SKM-1 (cell line): ENCODE measurements around the gene EVL.
"Not testable (repeated sequence)": the region's sequence is repeated elsewhere in the genome, so short reads cannot be mapped to it uniquely, and the experiment has no call there.

Source experiments
- DNase-seq: peaks from one replicate; lab custom pipeline; 2025; ENCODE audit not compliant: unreplicated experiment; lab: John Stamatoyannopoulos, UW

The EVL gene

DNA sequence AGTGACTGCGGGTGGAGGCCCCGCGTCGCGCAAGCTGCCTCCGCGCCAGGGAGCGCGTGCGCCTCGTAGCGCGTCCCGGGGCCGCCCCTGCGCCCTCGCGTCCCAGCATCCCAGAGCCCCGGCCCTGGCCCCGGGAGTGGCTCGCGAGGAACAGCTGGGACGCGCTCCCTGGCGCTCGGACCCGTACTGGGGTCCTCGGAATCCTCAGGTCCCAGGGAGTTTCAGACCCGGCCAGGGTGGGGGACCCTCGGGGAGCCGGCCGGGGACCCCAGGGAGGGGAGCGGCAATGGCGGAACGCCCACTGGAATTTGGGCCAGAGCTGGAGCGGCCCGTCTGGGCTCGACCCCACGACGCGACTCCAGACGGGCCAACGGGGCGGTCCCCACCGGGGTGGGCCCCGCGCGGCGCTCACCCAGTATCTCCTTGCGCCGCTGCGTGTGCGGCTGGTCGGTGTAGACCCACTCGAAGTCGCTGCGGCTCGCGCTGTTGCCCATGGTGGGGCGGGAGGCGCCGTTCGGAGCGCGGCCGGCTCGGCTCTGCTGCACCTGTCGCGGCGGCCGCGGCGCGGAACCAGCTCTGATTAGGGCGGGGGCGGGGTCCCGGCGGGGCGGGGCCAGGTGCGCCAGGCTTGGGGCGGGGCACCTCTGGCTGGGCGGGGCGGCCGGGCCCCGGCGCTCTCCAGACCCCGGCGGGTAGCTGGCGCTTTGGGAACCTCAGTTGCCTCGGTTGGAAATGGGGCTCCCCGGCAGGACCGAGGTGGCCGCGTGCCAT, 94.1 kb downstream of the EVL start, which contains the start of gene DEGS2:
TSS of gene DEGS2 (minus strand) at position 552 of the 771 bp plus-strand sequence. CDS start at position 494, 58 bp downstream.
- DNase-seq = no peak

DNA sequence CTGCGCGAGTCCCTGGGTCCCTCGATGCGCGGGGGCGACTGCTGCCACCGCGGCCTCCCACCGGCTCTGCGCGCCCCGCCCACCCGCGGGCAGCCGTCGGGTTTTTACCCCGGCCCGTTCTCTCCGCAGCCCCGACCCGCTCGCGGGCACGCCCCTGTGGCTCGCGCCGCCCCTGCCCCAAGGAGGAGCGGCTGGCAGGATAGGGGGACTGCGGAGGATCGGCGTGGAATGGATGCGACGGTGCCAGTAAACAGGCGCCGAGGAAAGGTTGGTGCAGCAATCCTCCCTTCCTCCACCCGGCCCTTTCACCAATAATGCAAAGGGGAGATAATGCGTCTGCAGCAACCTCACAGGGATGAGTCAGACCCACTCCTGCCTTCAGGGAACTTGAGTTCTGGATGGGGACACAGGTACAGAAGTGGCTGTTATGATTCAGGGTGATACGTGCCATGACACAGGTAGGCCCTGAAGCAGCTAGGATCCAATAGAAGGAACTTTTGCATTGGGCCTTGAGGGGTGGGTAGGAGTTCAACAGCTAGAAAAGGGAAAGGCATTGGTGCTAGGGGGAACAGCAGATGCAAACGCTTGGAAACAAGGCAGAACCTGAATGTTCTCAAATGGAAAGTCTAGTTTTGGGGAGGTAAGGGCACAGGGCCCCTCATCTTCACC, 94.8 kb downstream of the EVL start:
- DNase-seq = no peak

DNA sequence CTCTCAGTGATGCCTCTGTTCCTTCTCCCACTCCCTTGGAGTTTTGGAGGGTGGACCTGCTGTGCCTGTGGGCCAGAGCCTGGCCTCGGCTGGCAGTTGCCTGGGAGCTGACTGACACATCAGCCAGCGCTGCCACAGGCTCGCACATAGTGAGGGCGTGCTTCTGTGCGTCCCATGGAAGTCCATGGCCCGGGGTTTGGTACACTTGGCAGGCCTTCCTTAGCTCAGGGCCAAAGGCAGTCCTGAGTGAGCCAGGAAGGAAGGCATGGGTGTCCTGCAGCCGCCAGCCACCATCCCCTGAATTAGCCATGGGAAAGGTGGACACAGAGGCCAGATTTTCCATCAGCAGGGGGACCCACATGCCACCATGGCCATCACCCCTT, 95.3 kb downstream of the EVL start:
- no peak for DNase-seq

DNA sequence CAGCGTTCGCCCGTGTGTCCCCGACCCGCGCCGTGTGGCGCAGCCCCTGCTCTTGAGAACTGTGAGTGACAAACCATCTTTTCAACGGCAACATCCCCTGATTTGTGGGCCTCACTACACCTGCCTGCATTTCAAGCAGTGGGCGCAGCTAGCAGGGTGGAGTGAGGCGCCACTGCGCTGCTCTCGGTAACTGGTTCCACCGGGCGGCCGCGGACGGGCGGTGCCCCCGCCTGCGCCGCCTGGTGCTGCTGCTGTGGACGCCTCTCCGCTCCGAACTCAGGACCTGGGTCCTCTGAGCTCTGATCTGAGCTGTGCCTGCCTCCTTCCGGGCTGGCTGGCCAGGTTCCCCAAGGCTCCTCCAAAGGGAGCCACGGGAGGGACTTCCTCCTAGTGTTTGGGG, 100.2 kb downstream of the EVL start:
- no peak for DNase-seq

DNA sequence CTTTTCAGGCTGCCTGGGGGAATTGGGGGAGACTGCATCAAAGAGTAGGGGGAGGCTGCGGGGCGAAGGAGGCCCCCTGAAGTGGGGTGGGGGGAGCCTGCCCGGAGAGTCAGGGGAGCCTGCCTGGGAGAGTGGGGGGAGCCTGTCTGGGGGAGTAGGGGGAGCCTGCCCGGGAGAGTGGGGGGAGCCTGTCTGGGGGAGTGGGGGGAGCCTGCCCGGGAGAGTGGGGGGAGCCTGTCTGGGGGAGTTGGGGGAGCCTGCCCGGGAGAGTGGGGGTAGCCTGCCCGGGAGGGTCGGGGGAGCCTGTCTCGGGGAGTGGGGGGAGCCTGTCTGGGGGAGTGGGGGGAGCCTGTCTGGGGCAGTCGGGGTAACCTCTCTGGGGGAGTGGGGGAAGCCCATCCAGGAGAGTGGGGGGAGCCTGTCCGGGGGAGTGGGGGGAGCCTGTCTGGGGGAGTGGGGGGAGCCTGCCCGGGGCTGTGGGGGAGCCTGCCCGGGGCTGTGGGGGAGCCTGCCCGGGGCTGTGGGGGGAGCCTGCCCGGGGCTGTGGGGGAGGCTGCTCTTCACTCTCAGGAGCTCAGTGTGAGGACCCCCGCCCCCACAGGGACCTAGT, 100.7 kb downstream of the EVL start:
- no peak for DNase-seq

DNA sequence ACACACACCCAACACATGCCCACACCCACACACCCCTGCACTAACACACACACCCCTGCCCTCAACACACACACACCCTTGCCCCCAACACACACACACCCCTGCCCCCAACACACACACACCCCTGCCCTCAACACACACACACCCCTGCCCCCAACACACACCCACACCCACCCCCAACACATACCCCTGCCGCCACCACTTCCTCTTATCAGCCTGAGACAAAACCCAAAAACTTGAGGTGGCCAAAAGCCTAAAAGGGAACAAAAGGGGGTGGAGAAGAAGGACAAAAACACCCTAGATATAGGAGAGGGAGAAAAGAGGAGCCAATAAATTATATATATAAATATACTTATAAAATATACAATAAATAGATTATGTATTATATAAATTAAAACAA, 103.3 kb downstream of the EVL start:
- DNase-seq = peak; percentile 9

DNA sequence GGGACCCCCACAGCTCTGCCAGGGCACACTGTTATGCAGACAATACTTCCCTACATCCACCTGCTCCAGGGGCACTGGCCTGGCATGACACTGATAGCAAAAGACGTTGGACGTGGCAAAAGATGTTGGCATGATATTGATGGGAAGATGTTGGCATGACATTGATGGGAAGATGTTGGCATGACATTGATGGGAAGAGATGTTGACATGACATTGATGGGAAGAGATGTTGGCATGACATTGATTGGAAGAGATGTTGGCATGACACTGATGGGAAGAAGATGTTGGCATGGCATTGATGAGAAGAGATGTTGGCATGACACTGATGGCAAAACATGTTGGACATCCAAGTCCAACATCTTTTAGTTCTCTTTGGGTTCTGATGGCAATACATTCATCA, 105.7 kb downstream of the EVL start:
- no peak for DNase-seq

DNA sequence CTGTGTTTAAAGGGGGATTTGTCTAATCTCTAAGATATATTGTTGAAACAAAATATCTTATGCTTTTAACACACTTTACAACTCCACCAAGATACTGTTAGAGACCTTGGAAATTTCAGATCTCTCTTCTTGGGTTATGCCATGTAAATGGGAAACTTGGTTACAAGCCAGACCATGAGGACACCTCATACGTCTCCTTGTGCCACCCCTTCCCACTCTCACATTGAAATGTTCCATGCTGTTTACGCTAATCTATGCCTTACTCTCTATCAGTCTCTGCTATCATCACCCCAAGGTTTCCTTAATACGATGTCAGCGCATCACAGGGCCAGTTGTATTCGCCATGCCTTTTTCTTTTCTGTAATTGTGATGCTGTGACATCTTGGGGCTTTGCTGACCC, 107.6 kb downstream of the EVL start:
- DNase-seq = no peak

DNA sequence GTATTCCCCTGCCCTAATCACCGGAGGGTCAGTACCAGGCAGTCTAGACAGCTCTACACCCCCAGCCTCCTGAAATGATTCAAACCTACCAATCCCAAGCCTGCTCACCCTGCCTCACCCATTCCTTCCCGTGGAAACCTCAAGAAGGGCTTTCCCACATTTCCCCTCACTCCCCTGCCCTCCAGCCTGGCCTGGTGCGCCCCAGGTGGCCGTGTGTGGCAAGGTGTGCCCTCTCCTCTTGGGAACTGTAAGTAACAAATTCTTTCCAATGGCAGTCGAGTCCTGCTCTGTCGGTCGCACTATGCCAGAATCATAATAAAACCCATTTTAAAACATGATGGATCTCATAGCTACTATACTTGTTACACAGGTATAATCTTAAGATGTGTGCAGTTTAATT, 108.1 kb downstream of the EVL start:
- DNase-seq = no peak

DNA sequence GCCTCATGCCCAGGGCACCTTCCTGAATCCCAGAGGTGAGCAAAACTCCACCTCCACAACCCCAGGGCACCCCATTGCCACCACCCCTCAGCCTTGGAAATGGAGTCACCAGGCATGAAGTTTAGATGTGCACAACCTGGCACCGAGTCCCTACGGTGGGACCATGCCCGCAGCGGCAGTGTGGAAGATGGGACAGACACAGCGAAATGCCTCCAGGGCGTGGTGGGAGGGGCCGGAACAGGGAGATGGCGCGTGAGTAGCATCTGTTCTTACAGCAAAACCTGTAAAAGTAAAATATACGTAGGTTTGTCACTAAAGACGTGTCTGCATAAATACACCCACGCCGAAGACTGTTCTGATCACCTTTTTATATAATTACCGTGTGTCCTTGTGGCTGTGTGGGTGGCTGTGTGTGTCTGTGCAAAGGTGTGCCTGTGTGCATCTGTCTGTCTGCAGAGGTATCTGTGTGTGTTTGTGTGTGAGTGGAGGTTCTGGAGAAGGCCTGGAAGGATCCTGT, 111.6 kb downstream of the EVL start:
- DNase-seq = no peak

DNA sequence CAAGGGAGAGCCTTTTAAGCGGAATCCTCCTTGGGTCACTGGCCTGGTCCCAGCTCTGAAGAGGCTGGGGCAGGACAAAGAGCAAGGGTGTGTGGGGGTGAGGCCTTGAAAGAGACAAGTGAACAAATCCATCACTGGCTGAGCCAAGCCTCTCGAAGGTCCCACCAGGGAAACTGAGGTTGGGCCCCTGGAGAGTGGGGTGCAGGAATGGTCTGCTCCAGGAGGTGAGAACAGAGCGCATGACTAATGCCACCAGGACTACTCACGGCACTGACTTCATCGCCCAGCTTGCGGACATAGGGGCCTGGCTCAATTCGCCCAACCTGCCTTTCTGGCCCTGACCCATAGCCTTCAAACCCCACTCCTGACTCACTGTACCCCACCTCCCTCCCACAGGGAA, 113.5 kb downstream of the EVL start:
- no peak for DNase-seq

DNA sequence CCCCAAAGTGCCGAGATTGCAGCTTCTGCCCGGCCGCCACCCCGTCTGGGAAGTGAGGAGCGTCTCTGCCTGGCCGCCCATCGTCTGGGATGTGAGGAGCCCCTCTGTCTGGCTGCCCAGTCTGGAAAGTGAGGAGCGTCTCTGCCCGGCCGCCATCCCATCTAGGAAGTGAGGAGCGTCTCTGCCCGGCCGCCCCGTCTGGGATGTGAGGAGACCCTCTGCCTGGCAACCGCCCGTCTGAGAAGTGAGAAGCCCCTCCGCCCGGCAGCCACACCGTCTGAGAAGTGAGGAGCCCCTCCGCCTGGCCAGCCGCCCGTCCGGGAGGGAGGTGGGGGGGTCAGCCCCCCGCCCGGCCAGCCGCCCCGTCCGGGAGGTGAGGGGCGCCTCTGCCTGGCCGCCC, 115.4 kb downstream of the EVL start:
- DNase-seq = not testable (repeated sequence)

DNA sequence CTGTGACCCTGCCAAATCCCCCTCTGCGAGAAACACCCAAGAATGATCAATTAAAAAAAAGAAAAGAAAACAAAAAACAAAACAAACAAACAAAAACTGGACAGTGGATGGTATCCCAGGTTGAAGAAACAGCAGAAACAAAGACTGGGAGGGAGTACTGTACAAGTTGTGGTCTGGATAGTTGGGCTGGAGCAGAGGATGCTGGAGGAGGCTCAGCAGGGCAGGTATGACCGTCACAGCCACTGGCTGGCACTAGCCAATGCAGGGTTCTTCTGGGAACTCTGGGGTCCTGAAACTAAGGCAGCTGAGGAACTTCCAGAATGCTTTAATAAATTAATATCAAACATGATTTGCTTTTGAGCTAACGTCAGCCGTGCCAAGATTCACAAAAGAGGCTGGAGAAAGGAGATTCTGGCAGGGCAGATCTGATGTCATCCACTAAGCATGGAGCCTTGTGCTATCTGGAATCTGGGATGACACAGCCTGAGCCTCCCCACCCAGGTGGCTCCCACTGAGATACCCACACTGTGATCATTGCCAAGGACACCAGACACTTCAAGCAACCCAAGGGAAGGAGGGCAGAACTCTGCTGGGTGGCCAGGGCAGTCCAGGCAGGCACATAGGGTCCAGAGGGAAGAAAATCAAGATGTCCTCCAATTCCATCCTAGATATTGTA, 116.8 kb downstream of the EVL start:
- not testable (repeated sequence) for DNase-seq

DNA sequence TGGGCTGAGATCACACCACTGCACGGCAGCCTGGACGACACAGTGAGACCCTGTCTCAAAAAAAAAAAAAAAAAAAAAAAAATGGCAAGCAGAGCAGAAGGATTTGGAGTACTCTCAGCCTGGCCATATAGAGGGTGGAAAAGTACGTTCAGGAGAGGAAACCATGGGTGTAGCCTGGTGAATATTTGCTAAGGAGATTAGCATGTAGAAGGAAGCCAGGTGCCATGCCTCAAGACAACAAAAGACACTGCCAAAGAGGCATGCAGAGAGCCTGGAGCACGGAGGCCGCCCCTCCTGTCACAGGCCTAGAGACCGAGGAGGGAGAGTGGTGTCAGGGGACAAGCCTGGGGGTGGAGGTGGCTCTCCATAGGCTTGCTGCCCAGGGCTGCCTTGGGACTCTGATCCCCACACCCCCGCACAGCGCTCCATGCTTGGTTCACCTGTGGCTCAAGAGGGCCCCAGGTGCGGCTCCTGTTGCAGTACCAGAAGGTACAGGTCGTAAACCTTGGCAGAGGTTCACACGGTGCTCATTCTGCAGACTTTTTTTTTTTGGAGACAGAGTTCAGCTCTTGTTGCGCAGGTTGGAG, 122.1 kb downstream of the EVL start:
- DNase-seq = no peak

DNA sequence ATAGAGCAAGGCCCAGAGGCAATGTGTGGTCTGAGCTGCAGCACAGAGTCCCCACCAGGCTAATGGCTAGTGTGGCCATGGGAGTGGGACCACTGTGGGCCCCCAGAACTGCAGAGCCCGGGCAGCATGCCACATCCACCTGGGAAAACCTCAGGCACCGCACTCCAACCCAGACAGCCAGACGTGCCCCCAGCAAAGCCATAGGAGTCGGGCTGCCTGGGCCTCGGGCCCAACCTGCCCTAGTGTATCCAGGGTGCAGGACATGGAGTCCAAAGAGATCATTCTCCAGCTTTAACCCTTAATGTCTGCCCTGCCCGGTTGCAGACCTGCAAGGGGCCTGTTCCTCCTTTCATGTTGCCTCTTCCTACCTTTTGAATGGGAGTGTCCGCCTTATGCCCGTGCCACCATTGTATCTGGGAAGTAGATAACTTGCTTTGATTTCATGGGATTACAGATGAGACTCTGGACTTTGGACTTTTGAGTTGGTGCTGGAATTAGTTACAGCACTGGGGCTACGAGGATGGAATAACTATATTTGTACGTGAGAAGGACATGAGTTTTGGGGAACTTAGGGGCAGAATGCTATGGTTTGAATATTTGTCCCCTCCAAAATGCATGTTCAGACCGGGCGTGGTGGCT, 123.3 kb downstream of the EVL start:
- DNase-seq = no peak

DNA sequence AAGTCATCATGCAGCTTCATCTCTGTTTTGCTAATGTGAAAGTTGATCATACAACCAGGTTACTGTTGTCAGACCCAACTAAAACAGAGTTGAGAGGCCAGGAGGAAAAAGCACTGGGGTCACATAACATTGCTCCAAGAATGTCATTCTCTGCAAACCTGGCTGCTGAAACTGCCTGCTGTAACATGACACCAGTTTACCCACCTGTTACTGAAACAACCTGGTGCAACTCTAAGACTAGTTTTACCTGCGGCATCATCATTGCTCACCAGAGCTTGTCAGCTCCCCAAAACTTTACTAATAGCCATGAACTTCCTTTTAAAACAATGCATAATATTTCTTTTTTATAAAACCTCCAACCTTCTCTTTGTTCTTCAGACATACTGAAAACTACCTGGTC, 124.9 kb downstream of the EVL start:
- DNase-seq = no peak

DNA sequence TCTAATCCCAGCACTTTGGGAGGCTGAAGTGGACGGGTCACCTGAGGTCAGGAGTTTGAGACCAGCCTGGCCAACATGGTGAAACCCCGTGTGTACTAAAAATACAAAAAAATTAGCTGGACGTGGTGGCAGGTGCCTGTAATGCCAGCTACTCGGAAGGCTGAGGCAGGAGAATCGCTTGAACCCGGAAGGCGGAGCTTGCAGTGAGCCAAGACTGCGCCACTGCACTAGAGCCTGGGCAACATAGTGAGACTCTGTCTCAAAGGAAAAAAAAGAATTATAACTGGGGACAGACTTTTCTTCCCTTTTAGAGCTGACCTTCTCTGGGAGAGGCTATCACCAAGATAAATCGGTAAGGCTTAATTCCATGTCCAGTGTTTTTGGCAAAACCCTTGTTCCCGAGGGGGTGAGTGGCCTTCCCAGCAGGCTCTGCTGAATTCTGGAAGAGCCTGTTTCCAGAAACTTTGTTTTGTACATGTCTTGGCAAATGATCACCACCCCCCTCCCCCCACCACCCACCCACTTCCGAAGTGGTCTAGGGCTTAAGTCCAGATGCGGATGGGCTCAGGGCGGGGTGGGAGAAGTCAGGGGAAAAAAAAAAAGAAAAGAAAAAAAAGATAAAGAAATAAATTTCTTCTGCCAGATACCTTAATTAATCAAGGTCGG, 126.5 kb downstream of the EVL start:
- DNase-seq = no peak

DNA sequence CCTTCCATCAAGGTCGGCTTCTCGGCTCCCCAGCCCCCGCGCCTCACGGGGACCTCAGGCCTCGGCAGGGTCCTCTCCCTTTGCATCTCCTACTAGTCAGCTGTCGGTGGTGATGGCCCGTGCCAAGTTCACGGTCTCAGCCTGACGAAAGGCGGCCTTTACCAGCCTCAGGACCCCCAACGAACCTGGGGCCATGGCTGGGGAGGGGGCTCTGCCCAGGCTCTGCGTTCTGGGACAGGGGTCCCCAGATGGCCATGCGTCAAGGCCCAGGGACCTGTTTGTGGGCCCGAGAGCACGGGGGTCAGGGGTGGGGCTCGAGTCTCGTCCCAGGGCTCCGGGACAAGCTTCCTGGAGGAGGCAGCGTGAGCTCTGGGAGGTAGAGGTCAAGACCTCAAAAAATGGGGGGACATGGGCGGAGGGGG, 127.0 kb downstream of the EVL start:
- no peak for DNase-seq

DNA sequence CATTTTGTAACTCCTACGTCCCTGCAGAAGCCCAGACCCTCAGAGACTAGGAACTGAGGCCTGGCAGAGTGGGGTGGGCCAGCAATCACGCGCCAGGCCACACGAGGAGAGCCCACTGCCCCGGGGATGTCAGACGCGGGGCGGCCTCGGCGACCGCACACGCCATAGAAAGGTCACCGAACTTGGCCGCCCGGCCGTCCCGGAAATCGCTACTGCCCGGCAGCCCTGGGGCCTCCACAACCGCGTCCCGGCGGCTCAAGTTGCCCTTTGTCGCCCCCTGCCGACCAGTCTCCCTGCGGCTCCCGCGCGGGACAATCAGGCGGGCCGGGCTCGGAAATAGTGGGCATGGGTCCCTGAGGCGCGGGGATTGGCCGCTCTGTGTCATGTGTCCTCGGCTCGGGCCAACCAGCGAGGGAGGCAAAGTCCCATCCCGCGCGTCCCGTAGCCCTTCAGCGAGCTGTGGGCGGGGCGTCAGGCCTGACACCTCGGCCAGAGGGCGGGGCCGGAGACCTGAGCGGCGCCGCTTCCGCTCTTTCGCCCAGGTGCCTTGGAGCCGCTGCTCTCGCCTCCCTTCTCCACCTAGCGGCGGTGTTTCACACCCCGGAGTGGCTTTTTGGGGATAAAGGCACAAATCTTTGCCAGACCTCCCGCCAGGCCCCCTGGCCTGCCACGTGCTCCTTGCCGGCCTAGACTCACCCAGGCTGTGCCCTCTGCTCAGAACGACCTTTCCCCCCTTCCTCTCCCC, 127.6 kb downstream of the EVL start:
- peak; percentile 74 for DNase-seq
